Vagina (tissue), 2 donors: ENCODE results near the gene ITGB7. TPM values are rescaled to one million over a fixed set of nuclear protein-coding genes. Genes with fewer than 3 reads are reported as not detected.
A peak's percentile ranks its signal among the peaks of the same experiment; 100 is the strongest.

Experiments used
- DNase-seq, 2 donors: peaks; one replicate each; pipeline ENCODE4 v3.0.0-alpha.2; 2017; ENCODE audit errors: extremely low spot score in 2 of 2
- H3K27ac ChIP-seq: fragments of 200-600 bp; sonication (generic); one replicate; pipeline ENCODE4 v1.5.1; 2019
- H3K27me3 ChIP-seq: fragments of 200-600 bp; sonication (generic); one replicate; pipeline ENCODE4 v1.5.1; 2019
- H3K36me3 ChIP-seq, 2 donors: fragments of 200-600 bp; sonication (generic); one replicate each; pipeline ENCODE4 v1.5.1; 2017 to 2019
- H3K4me1 ChIP-seq: fragments of 200-600 bp; sonication (generic); one replicate; pipeline ENCODE4 v1.5.1; 2019
- H3K4me3 ChIP-seq, 2 donors: fragments of 200-600 bp; sonication (generic); 1 replicate in 1 of 2; 2 replicates in 1 of 2; pipeline ENCODE4 v1.5.1; 2016 to 2019
- H3K9me3 ChIP-seq: fragments of 200-600 bp; sonication (generic); one replicate; pipeline ENCODE4 v1.5.1; 2019
- CTCF ChIP-seq, 3 experiments: fragments of 450-650 bp in 2 of 3; fragments of 200-600 bp in 1 of 3; sonication (generic) in 1 of 3; IDR thresholded peaks; one replicate each; pipeline ENCODE4 v1.5.1; 2017 to 2019; ENCODE audit warnings: antibody characterized with exemption in 3 of 3, mild to moderate bottlenecking in 2 of 3, moderate library complexity in 2 of 3
- POLR2A ChIP-seq, 2 donors: fragments of 450-650 bp; IDR thresholded peaks; one replicate each; pipeline ENCODE4 v1.6.1; 2017; ENCODE audit warnings: antibody characterized with exemption in 2 of 2, mild to moderate bottlenecking in 2 of 2, moderate library complexity in 2 of 2
- POLR2AphosphoS5 ChIP-seq, 2 donors: sonication (generic); formaldehyde crosslinking; IDR thresholded peaks; one replicate each; pipeline ENCODE4 v1.9.0; 2017; ENCODE audit warnings: antibody characterized with exemption in 2 of 2, mild to moderate bottlenecking in 2 of 2, low read depth in 1 of 2; ENCODE audit not compliant: insufficient read depth in 1 of 2
- intact Hi-C: fragments of 100-400 bp; cut with DNase I; formaldehyde crosslinking; loops from one replicate; pipeline ENCODE4 v1.15.1; 2023
- total RNA-seq: library from RNA; depleted of rRNA; stranded (reverse); fragments of >200 nt; gene quantifications from one replicate; pipeline ENCODE4 v1.2.3, GENCODE V29; 2016

ITGB7 gene
- total RNA-seq, 1 donor from 2014 or later, result 3.7 TPM

- Histone ChIP-seq H3K4me3 (no peak overlapping the region), H3K27ac (no peak overlapping the region), H3K9me3 (no peaks in the 10 kb centered on the region), H3K36me3 (peaks cover 5 to 68% of the 10 kb centered on the region in 2 donors), H3K27me3 (no peaks in the 10 kb centered on the region), H3K4me1 (peaks cover 32% of the 10 kb centered on the region)
- no peak for DNase-seq
- intact Hi-C loops, result no loop called here
- TF ChIP-seq CTCF (IDR thresholded peaks at IDR 0.05) (no peak), POLR2AphosphoS5 (IDR thresholded peaks at IDR 0.05; ENCODE audit: insufficient read depth in 1 of 2, low read depth in 1 of 2) (no peak), POLR2A (IDR thresholded peaks at IDR 0.05) (no peak)
Measured at GRCh38 chr12:53186745-53187144, 20.3 kb downstream of the ITGB7 start.

DNA sequence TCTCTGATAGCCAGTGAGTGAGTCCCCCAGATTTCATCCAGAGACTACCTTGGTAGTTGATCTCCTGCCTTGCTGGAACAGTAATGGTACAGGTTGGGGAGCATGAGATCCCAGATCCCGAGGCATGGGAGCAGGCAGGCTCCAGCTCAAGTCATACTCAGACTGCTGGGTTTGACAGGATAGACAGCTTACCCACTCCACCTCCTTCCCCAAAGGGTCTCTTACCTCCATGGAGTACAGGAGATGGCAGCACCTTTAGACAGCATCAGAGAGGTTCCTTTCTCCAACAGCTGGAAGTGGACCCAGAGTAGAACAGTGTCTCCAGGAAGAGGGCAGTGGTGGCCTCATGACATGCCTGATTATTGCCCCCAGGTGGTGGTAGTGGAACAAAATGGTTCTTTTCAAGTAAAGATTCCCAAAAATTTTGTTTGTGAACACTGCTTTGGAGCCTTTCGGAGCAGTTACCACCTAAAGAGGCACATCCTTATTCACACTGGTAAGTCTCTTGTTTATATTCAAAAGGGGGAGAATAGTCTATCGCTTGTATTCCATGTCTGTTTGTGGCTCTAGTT lies 21.4 kb downstream of the ITGB7 start:
- Histone ChIP-seq H3K4me3 (no peak overlapping the region), H3K27me3 (no peaks in the 10 kb centered on the region), H3K27ac (no peak overlapping the region), H3K4me1 (peaks cover 39% of the 10 kb centered on the region), H3K9me3 (no peaks in the 10 kb centered on the region), H3K36me3 (peaks cover 5 to 68% of the 10 kb centered on the region in 2 donors)
- intact Hi-C loops, result no loop called here
- no peak for TF ChIP-seq POLR2A (IDR thresholded peaks at IDR 0.05)
- TF ChIP-seq POLR2AphosphoS5 (IDR thresholded peaks at IDR 0.05; ENCODE audit: insufficient read depth in 1 of 2, low read depth in 1 of 2), result no peak
- no peak for TF ChIP-seq CTCF (IDR thresholded peaks at IDR 0.05)
- DNase-seq, result peak in 1 of 2 donors; percentile 42

GRCh38 chr12:53184828-53185227 lies 22.2 kb downstream of the ITGB7 start:
- H3K27ac ChIP-seq, result no peak overlapping the region
- H3K4me1 ChIP-seq, result peaks cover 40% of the 10 kb centered on the region
- H3K9me3 ChIP-seq, result no peaks in the 10 kb centered on the region
- no peaks in the 10 kb centered on the region for H3K27me3 ChIP-seq
- intact Hi-C loops, result no loop called here
- no peak overlapping the region for H3K4me3 ChIP-seq
- H3K36me3 ChIP-seq, result peaks cover 5 to 68% of the 10 kb centered on the region in 2 donors
- DNase-seq, result no peak
- TF ChIP-seq POLR2AphosphoS5 (IDR thresholded peaks at IDR 0.05; ENCODE audit: insufficient read depth in 1 of 2, low read depth in 1 of 2), result no peak
- no peak for TF ChIP-seq POLR2A (IDR thresholded peaks at IDR 0.05)
- TF ChIP-seq CTCF (IDR thresholded peaks at IDR 0.05), result no peak

- DNase-seq, result no peak
- Histone ChIP-seq H3K9me3 (no peaks in the 10 kb centered on the region), H3K4me1 (peaks cover 47% of the 10 kb centered on the region), H3K36me3 (peaks cover 5 to 59% of the 10 kb centered on the region in 2 donors), H3K4me3 (peak overlapping the region in 1 of 2 donors; percentile 64), H3K27ac (no peak overlapping the region), H3K27me3 (no peaks in the 10 kb centered on the region)
- intact Hi-C loops, result no loop called here
- no peak for TF ChIP-seq POLR2AphosphoS5 (IDR thresholded peaks at IDR 0.05; ENCODE audit: insufficient read depth in 1 of 2, low read depth in 1 of 2)
- TF ChIP-seq CTCF (IDR thresholded peaks at IDR 0.05), result no peak
- TF ChIP-seq POLR2A (IDR thresholded peaks at IDR 0.05), result no peak
Measured at GRCh38 chr12:53182903-53183302, 24.1 kb downstream of the ITGB7 start.

GRCh38 chr12:53181935-53182334 lies 25.1 kb downstream of the ITGB7 start:
- no peak for TF ChIP-seq CTCF (IDR thresholded peaks at IDR 0.05)
- H3K36me3 ChIP-seq, result peaks cover 0 to 49% of the 10 kb centered on the region in 2 donors
- peaks cover 47% of the 10 kb centered on the region for H3K4me1 ChIP-seq
- peak overlapping the region; percentile 88 for H3K27ac ChIP-seq
- H3K27me3 ChIP-seq, result no peaks in the 10 kb centered on the region
- no peak for DNase-seq
- peak overlapping the region; percentile 64 to 67 for H3K4me3 ChIP-seq
- intact Hi-C loops, result no loop called here
- H3K9me3 ChIP-seq, result no peaks in the 10 kb centered on the region
